Large intestine (tissue), 3 donors: ENCODE data around the gene ATOX1. TPM values are rescaled to one million over a fixed set of nuclear protein-coding genes. Genes with fewer than 3 reads are reported as not detected.
A peak's percentile ranks its signal among the peaks of the same experiment; 100 is the strongest.
"Not testable (repeated sequence)": the region's sequence is repeated elsewhere in the genome, so short reads cannot be mapped to it uniquely, and the experiment has no call there.

Experiments
- DNase-seq, 2 donors: peaks; one replicate each; pipeline versions ENCODE4 v3.0.0 to v3.0.0-alpha.2; 2013
- H3K27ac ChIP-seq: one replicate; pipeline ENCODE4 v1.5.1; 2013; ENCODE audit warnings: low read length
- H3K27me3 ChIP-seq: 2 replicates; pipeline ENCODE4 v1.6.1; 2013; ENCODE audit warnings: low read length; ENCODE audit not compliant: control insufficient read depth, insufficient read depth
- H3K36me3 ChIP-seq: 2 replicates; pipeline ENCODE4 v1.6.1; 2013; ENCODE audit warnings: low read length; ENCODE audit not compliant: control insufficient read depth, insufficient read depth
- H3K4me1 ChIP-seq: one replicate; pipeline ENCODE4 v1.6.1; 2013; ENCODE audit warnings: low read length; ENCODE audit not compliant: control insufficient read depth, insufficient read depth
- H3K4me3 ChIP-seq: one replicate; pipeline ENCODE4 v1.5.1; 2013; ENCODE audit warnings: low read length
- H3K9me3 ChIP-seq: one replicate; pipeline ENCODE4 v1.6.1; 2013; ENCODE audit warnings: mild to moderate bottlenecking, low read depth, low read length, moderate library complexity; ENCODE audit not compliant: control insufficient read depth
- WGBS: methylation state at CpG from one replicate; pipeline ENCODE4 v1.1.5; 2013; ENCODE audit warnings: low lambda C conversion rate; ENCODE audit not compliant: insufficient coverage; 5-methylcytosine and 5-hydroxymethylcytosine counted together
- polyA plus RNA-seq: library from polyadenylated mRNA; unstranded; fragments of 120-200 nt; gene quantifications from one replicate; pipeline ENCODE4 v1.2.1, GENCODE V29; 2013

ATOX1 gene
- polyA plus RNA-seq, 1 donor, result 172 TPM

DNA sequence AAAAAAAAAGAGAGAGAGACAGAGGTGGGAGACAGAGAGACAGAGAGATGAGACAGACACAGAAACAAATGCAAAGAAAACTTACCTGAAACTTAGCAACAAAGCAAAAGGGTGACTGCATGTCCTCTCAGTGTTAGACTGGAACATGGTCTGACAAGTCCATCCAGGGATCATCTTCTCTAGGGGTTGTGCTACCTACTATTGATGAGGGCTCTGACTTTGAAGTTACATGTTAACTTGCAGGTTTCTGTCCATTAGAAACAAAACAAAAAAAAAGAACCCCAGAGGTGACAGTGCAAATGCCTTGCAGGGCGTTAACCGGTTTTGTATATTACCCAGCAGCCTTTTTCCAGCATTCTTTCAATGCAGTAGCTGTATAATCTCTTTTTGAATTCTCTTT is 58.1 kb downstream of the ATOX1 start:
- H3K27me3 ChIP-seq, result no peaks in the 10 kb centered on the region
- H3K9me3 ChIP-seq, result no peaks in the 10 kb centered on the region
- DNase-seq, result no peak
- H3K4me1 ChIP-seq, result peaks cover 49% of the 10 kb centered on the region
- WGBS, result 67% methylated on average over 2 of the region's 2 CpGs
- peak overlapping the region; percentile 95 for H3K27ac ChIP-seq
- H3K36me3 ChIP-seq, result no peaks in the 10 kb centered on the region
- H3K4me3 ChIP-seq, result no peak overlapping the region

DNA sequence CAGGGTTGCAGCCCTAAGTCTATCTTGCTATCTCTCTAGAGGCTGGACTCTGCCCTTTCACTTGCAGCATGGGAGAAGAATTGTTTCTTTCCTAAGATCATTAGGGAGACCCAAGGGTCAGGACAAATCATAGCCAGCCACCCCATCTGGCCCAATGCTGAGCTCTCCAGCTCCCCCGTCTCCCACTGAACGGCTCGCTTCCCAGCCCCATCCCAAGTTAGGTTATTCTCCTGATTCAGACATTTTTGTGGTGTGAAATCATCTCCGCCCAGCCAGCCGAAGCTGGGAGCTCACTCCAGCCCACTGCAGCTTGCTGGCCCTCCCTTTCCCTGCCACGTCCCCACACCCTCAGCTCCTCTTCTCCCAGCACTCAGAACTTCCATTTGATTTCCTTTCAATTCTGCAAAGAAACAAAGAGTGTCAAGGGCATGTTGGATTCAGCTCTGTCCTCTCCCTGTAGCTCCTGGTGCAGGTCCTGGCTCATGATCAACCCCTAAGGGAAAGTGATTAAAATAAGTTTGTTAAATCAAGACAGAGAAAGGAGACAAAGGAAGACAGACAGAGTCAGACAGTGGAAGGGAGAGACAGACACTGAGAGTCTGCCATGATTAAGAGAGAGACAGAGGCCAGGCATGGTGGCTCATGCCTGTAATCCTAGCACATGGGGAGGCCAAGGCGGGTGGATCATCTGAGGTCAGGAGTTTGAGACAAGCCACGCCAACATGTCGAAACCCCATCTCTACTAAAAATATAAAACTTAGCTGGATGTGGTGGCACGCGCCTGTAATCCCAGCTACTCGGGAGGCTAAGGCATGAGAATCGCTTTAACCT is 59.1 kb downstream of the ATOX1 start:
- WGBS, result no CpG with 5 or more reads among the region's 13 CpGs

DNA sequence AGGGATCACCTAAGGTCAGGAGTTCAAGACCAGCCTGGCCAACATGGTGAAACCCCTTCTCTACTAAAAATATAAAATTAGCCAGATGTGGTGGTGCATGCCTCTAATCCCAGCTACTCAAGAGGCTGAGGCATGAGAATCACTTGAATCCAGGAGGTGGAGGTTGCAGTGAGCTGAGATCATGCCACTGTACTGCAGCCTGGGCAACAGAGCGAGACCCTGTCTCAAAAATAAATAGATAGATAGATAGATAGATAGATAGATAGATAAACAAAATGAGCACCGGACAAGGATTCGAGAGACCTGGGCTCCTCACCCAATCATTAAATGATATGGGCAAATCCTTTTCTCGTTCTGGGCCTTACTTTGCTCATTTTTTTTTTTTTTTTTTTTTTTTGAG is 60.4 kb downstream of the ATOX1 start:
- H3K9me3 ChIP-seq, H3K27me3 ChIP-seq, H3K4me3 ChIP-seq, H3K36me3 ChIP-seq, DNase-seq: not testable (repeated sequence)
- no CpG with 5 or more reads among the region's 4 CpGs for WGBS
- peak overlapping the region; percentile 95 for H3K27ac ChIP-seq
- peaks cover 39% of the 10 kb centered on the region for H3K4me1 ChIP-seq

More for the DNA sequence above, 59.1 kb downstream of the ATOX1 start:
- H3K4me1 ChIP-seq, result peaks cover 47% of the 10 kb centered on the region
- no peaks in the 10 kb centered on the region for H3K27me3 ChIP-seq
- DNase-seq, result peak; percentile 74 to 90
- H3K4me3 ChIP-seq, result no peak overlapping the region
- peak overlapping the region; percentile 95 for H3K27ac ChIP-seq
- H3K9me3 ChIP-seq, result no peaks in the 10 kb centered on the region
- no peaks in the 10 kb centered on the region for H3K36me3 ChIP-seq

DNA sequence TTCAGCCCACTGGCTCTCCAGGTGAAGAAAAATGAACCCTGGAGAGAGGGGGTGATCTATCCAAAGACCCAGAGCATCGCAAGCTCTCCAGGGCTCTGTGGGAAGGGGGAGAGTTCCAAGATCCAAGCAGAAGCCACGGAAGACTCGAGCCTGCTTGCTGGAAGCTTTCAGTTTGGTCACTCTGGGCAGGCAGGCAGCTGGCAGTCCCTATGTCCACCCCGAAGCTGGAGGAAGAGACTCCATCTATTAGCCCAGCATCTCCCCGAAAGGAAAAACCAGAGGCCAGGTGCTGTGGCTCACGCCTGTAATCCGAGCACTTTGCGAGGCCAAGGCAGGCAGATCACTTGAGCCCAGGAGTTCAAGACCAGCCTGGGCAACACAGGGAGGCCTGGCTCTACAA is 61.0 kb downstream of the ATOX1 start:
- peak overlapping the region; percentile 77 for H3K27ac ChIP-seq
- no CpG with 5 or more reads among the region's 8 CpGs for WGBS
- H3K9me3 ChIP-seq, result no peaks in the 10 kb centered on the region
- peaks cover 36% of the 10 kb centered on the region for H3K4me1 ChIP-seq
- DNase-seq, result no peak
- no peak overlapping the region for H3K4me3 ChIP-seq
- H3K27me3 ChIP-seq, result no peaks in the 10 kb centered on the region
- no peaks in the 10 kb centered on the region for H3K36me3 ChIP-seq

DNA sequence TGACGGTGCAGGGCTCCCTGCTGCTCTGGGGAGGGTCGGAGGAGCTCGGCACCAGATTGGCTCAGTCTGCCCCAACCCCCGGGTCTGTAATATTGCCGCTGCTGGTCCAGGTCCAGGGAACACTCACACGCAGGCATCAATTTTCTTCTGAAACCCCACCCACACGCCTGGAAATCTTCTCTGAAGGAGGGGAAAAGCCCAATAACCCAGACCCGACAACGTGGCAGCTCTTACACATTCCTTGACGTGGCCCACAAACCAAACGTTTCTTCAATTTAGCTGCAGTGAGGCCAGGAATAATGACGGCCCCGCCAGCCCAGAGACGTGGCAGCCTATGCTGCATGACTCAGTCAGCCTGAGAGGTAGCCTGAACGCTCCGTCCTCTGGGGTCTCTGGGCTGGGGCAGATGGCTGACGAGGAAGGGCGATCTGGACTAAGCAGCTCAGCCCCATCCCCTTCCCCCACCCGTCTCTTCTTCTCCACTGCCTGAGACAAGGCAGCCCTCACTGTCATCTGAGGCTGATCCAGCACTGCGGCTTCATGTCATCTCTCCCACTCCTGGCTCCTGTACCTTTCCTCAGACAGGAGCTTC is 61.9 kb downstream of the ATOX1 start:
- Histone ChIP-seq H3K4me3 (no peak overlapping the region), H3K27me3 (no peaks in the 10 kb centered on the region), H3K4me1 (peaks cover 36% of the 10 kb centered on the region), H3K36me3 (no peaks in the 10 kb centered on the region), H3K9me3 (no peaks in the 10 kb centered on the region), H3K27ac (peak overlapping the region; percentile 77)
- DNase-seq, result peak; percentile 53 to 60
- no CpG with 5 or more reads among the region's 20 CpGs for WGBS

DNA sequence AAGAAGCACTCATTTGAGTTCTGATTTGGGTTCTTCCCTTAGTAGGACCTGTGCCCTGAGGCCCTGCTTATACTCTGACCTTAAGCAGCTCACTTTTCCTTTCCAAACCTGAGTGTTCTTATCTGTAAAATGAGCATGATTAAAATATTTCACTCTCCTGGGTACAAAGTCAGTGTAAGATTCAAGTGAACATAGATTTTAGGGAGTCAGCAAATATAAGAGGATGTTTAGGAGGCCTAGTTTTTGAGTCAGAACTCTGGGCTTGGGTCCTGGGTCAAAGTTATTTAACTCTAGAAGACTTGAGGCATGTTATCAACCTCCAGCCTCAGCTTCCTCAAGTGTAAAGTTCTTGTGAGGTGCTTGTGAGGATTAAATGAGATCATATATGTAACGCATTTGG is 63.0 kb downstream of the ATOX1 start:
- no peaks in the 10 kb centered on the region for H3K9me3 ChIP-seq
- DNase-seq, result no peak
- peaks cover 31% of the 10 kb centered on the region for H3K4me1 ChIP-seq
- H3K27ac ChIP-seq, result no peak overlapping the region
- no peak overlapping the region for H3K4me3 ChIP-seq
- no peaks in the 10 kb centered on the region for H3K36me3 ChIP-seq
- no CpG with 5 or more reads among the region's 1 CpG for WGBS
- H3K27me3 ChIP-seq, result no peaks in the 10 kb centered on the region

DNA sequence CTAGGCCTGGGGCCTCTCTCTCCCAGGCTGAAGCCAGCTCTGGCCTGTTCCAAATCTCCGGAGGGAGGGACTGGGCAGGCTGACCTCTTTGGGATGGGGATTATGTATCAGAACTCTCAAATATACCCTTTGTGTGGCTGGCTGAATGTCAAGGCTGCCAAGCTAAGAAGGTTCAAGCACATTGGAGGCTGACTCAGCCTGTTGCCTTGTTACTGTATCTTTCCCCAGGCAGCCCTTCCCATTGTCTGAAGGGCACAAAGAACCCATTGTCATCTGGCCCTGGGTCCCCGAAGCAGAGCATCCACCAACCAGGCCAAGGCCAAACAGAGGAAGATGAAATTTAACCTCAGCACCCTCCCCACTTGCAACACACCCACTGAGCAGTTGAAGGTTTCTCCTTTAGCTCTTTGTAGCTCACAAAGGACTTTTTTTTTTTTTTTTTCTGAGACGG is 64.4 kb downstream of the ATOX1 start:
- H3K9me3 ChIP-seq, result no peaks in the 10 kb centered on the region
- H3K27me3 ChIP-seq, result no peaks in the 10 kb centered on the region
- no peaks in the 10 kb centered on the region for H3K36me3 ChIP-seq
- no CpG with 5 or more reads among the region's 3 CpGs for WGBS
- no peak for DNase-seq
- no peak overlapping the region for H3K4me3 ChIP-seq
- H3K27ac ChIP-seq, result no peak overlapping the region
- peaks cover 19% of the 10 kb centered on the region for H3K4me1 ChIP-seq

Other genes with a start within 250 kb of the ATOX1 start
- gene FAT2, start 167.3 kb downstream of the ATOX1 start, polyA plus RNA-seq, result 0.75 TPM
- gene SPARC, start 71.7 kb downstream of the ATOX1 start, polyA plus RNA-seq, result 935 TPM
- gene G3BP1, start 13.3 kb upstream of the ATOX1 start, polyA plus RNA-seq, result 111 TPM
- 0.03 TPM for gene GLRA1, start 166.2 kb upstream of the ATOX1 start, polyA plus RNA-seq